OCI-LY7 (cell line): ENCODE results near the gene TXNRD1. TPM values are rescaled to one million over a fixed set of nuclear protein-coding genes. Genes with fewer than 3 reads are reported as not detected.

Source experiments
- BruUV-seq: library from RNA; stranded (reverse); fragments of 400-500 nt; replicated peaks from 2 replicates; lab custom pipeline; 2021; lab: Mats Ljungman, UMichigan
- CTCF ChIA-PET: fragments of 300-600 bp; sonication (Branson Sonifier 250); formaldehyde crosslinking; loops from one replicate; lab custom pipeline; 2022; ENCODE audit warnings: antibody characterized with exemption; ENCODE audit not compliant: unreplicated experiment; lab: Charles Lee
- POLR2A ChIA-PET: fragments of 300-600 bp; sonication (Branson Sonifier 250); formaldehyde crosslinking; loops from one replicate; lab custom pipeline; 2022; ENCODE audit warnings: antibody characterized with exemption; lab: Charles Lee
- DNase-seq: peaks from one replicate; pipeline ENCODE4 v3.0.0-alpha.2; 2015; ENCODE audit warnings: low spot score
- H2AFZ ChIP-seq: fragments of 200-600 bp; sonication (generic), shearing (Covaris generic); 2 replicates; pipeline ENCODE4 v1.6.1; 2014; ENCODE audit warnings: mild to moderate bottlenecking, antibody characterized with exemption, low read length, moderate library complexity
- H3K27ac ChIP-seq: fragments of 200-600 bp; sonication (generic); 2 replicates; pipeline ENCODE4 v1.5.1; 2014; ENCODE audit warnings: mixed run types, low read depth, mild to moderate bottlenecking, moderate library complexity, low read length, inconsistent platforms; ENCODE audit not compliant: poor library complexity, severe bottlenecking
- H3K36me3 ChIP-seq: fragments of 200-600 bp; sonication (generic); 2 replicates; pipeline ENCODE4 v1.6.1; 2014; ENCODE audit warnings: mild to moderate bottlenecking, antibody characterized with exemption, low read length, moderate library complexity, mixed read lengths; ENCODE audit not compliant: insufficient read depth
- H3K4me1 ChIP-seq: fragments of 200-600 bp; sonication (generic); 2 replicates; pipeline ENCODE4 v1.5.1; 2014; ENCODE audit warnings: mild to moderate bottlenecking, low read length; ENCODE audit not compliant: insufficient read depth, poor library complexity, severe bottlenecking
- H3K4me2 ChIP-seq: fragments of 200-600 bp; sonication (generic); 2 replicates; pipeline ENCODE4 v1.6.1; 2014; ENCODE audit warnings: mild to moderate bottlenecking, low read length
- H3K4me3 ChIP-seq: fragments of 200-600 bp; sonication (generic); 2 replicates; pipeline ENCODE4 v1.5.1; 2014; ENCODE audit warnings: mild to moderate bottlenecking, low read depth, low read length; ENCODE audit not compliant: poor library complexity, severe bottlenecking
- H3K79me2 ChIP-seq: fragments of 200-600 bp; sonication (generic); 2 replicates; pipeline ENCODE4 v1.6.1; 2016; ENCODE audit warnings: low read depth, mild to moderate bottlenecking, low read length, moderate library complexity, mixed read lengths; ENCODE audit not compliant: insufficient read depth
- H3K9me2 ChIP-seq: fragments of 200-600 bp; sonication (generic); 2 replicates; pipeline ENCODE4 v1.6.1; 2016; ENCODE audit warnings: mild to moderate bottlenecking, low read length, mixed read lengths; ENCODE audit not compliant: insufficient read depth
- H3K9me3 ChIP-seq: fragments of 200-600 bp; sonication (generic); 2 replicates; pipeline ENCODE4 v1.6.1; 2014; ENCODE audit warnings: mild to moderate bottlenecking, mixed run types, low read length, mixed read lengths
- H4K20me1 ChIP-seq: fragments of 200-600 bp; sonication (generic); 2 replicates; pipeline ENCODE4 v1.6.1; 2014; ENCODE audit warnings: mild to moderate bottlenecking, antibody characterized with exemption, low read length, moderate library complexity, mixed read lengths; ENCODE audit not compliant: insufficient read depth
- CTCF ChIP-seq: fragments of 200-600 bp; sonication (generic); conservative IDR thresholded peaks from 2 replicates; pipeline ENCODE4 v1.5.1; 2014; ENCODE audit warnings: mild to moderate bottlenecking, antibody characterized with exemption, low read length, moderate library complexity, mixed read lengths
- EZH2phosphoT487 ChIP-seq: fragments of 200-600 bp; sonication (generic); IDR thresholded peaks from 2 replicates; pipeline ENCODE4 v1.6.1; 2018; ENCODE audit warnings: low read depth, borderline replicate concordance, mild to moderate bottlenecking, mixed run types, antibody characterized with exemption, low read length, moderate library complexity, mixed read lengths
- intact Hi-C: fragments of 100-400 bp; cut with micrococcal nuclease; formaldehyde crosslinking; loops from one replicate; pipeline ENCODE4 v1.10.0; 2022; ENCODE audit not compliant: unreplicated experiment
- total RNA-seq, 2 experiments: library from RNA; depleted of rRNA in 1 of 2; stranded (reverse); fragments of >200 nt in 1 of 2; shearing (Covaris generic) in 1 of 2; gene quantifications; 2 replicates each; pipeline ENCODE4 v1.2.3, GENCODE V29; 2014 to 2022

Gene TXNRD1
- total RNA-seq, 2 experiments from 2014 or later = 117 to 132 TPM

GRCh38 chr12:104312654-104313053 is 97.1 kb downstream of the TXNRD1 start:
- POLR2A ChIA-PET = interaction anchor here (1.3 to 3.3 kb wide), 4 partner anchors 10 to 37 kb away, joined by 4 to 16 read pairs (median 6); partner anchors contain the start of gene EID3
- H3K27ac ChIP-seq = no peak overlapping the region
- no peaks in the 10 kb centered on the region for H3K9me3 ChIP-seq
- CTCF ChIA-PET = interaction anchor here (0.6 kb wide), 1 partner anchor 21 kb away, joined by 3 read pairs; no protein-coding TSS in a partner anchor
- TF ChIP-seq CTCF (no peak), EZH2phosphoT487 (no peak)
- H3K79me2 ChIP-seq = peaks cover 52% of the 10 kb centered on the region
- H3K4me1 ChIP-seq = no peaks in the 10 kb centered on the region
- no peak for DNase-seq
- no peaks in the 10 kb centered on the region for H3K9me2 ChIP-seq
- H3K4me2 ChIP-seq = no peak overlapping the region
- H3K36me3 ChIP-seq = peaks cover 86% of the 10 kb centered on the region
- no peaks in the 10 kb centered on the region for H4K20me1 ChIP-seq
- H3K4me3 ChIP-seq = no peak overlapping the region
- intact Hi-C loops = no loop called here
- BruUV-seq = no TSS peak
- no peak overlapping the region for H2AFZ ChIP-seq

- H2AFZ ChIP-seq = no peak overlapping the region
- ChIA-PET POLR2A (interaction anchor here (0.6 to 3.3 kb wide), 5 partner anchors 9 to 38 kb away, joined by 3 to 16 read pairs (median 4); partner anchors contain the start of gene EID3), CTCF (no interaction called here)
- no peaks in the 10 kb centered on the region for H3K4me1 ChIP-seq
- no peak overlapping the region for H3K27ac ChIP-seq
- no peak overlapping the region for H3K4me2 ChIP-seq
- TF ChIP-seq CTCF (no peak), EZH2phosphoT487 (no peak)
- no peaks in the 10 kb centered on the region for H3K9me3 ChIP-seq
- DNase-seq = no peak
- peaks cover 95% of the 10 kb centered on the region for H3K36me3 ChIP-seq
- no peak overlapping the region for H3K4me3 ChIP-seq
- H3K9me2 ChIP-seq = no peaks in the 10 kb centered on the region
- TSS peak; percentile 26 for BruUV-seq
- no peaks in the 10 kb centered on the region for H4K20me1 ChIP-seq
- intact Hi-C loops = no loop called here
- H3K79me2 ChIP-seq = peaks cover 43% of the 10 kb centered on the region
These were observed 98.1 kb downstream of the TXNRD1 start for GRCh38 chr12:104313568-104314241.

- Histone ChIP-seq H3K27ac (no peak overlapping the region), H4K20me1 (no peaks in the 10 kb centered on the region), H3K9me3 (no peaks in the 10 kb centered on the region), H2AFZ (no peak overlapping the region), H3K9me2 (no peaks in the 10 kb centered on the region), H3K4me1 (no peaks in the 10 kb centered on the region), H3K36me3 (peaks cover 96% of the 10 kb centered on the region), H3K4me3 (no peak overlapping the region), H3K79me2 (peaks cover 38% of the 10 kb centered on the region), H3K4me2 (no peak overlapping the region)
- POLR2A ChIA-PET = interaction anchor here (0.6 to 3.3 kb wide), 4 partner anchors 8 to 519 kb away, joined by 3 to 16 read pairs (median 3); no protein-coding TSS in a partner anchor
- DNase-seq = no peak
- no peak for TF ChIP-seq EZH2phosphoT487
- TF ChIP-seq CTCF = no peak
- no TSS peak for BruUV-seq
- intact Hi-C loops = no loop called here
- CTCF ChIA-PET = no interaction called here
These were observed 98.6 kb downstream of the TXNRD1 start for GRCh38 chr12:104314242-104314614.
